COR-L47 (cell line): ENCODE results near the gene DCTN2.
"Not testable (repeated sequence)": the region's sequence is repeated elsewhere in the genome, so short reads cannot be mapped to it uniquely, and the experiment has no call there.

ENCODE experiments used
- DNase-seq: peaks from one replicate; lab custom pipeline; 2025; lab: John Stamatoyannopoulos, UW

Gene DCTN2

GRCh38 chr12:57546438-57547287 is at the start of gene DCTN2:
TSS of gene DCTN2 (minus strand) at chr12:57547192. CDS start at chr12:57547063, 129 bp downstream.
- peak; percentile 94 for DNase-seq

GRCh38 chr12:57593187-57593586 is 46.2 kb upstream of the DCTN2 start:
- DNase-seq, result no peak

- DNase-seq, result no peak
Observed at GRCh38 chr12:57592551-57593165, 45.7 kb upstream of the DCTN2 start.

- DNase-seq, result no peak
Observed at GRCh38 chr12:57591782-57592325, 44.9 kb upstream of the DCTN2 start.

GRCh38 chr12:57590864-57591781 is 44.1 kb upstream of the DCTN2 start, which contains the start of gene PIP4K2C:
TSS of gene PIP4K2C (plus strand) at chr12:57591192. CDS start at chr12:57591290, 98 bp downstream.
- peak; percentile 78 for DNase-seq

- DNase-seq, result no peak
Observed at GRCh38 chr12:57590479-57590863, 43.5 kb upstream of the DCTN2 start.

GRCh38 chr12:57588951-57589610 is 42.1 kb upstream of the DCTN2 start:
- DNase-seq, result not testable (repeated sequence)

GRCh38 chr12:57586832-57587429 is 39.9 kb upstream of the DCTN2 start:
- DNase-seq, result no peak

- no peak for DNase-seq
Observed at GRCh38 chr12:57586128-57586527, 39.1 kb upstream of the DCTN2 start.

- no peak for DNase-seq
Observed at GRCh38 chr12:57585156-57585555, 38.2 kb upstream of the DCTN2 start.

GRCh38 chr12:57584690-57585089 is 37.7 kb upstream of the DCTN2 start:
- DNase-seq, result no peak

- DNase-seq, result no peak
Observed at GRCh38 chr12:57584050-57584449, 37.1 kb upstream of the DCTN2 start.

- peak; percentile 92 for DNase-seq
Observed at GRCh38 chr12:57583008-57583831, 36.2 kb upstream of the DCTN2 start.

GRCh38 chr12:57582440-57582839 is 35.4 kb upstream of the DCTN2 start:
- DNase-seq, result no peak

GRCh38 chr12:57581802-57582201 is 34.8 kb upstream of the DCTN2 start:
- no peak for DNase-seq

- DNase-seq, result no peak
Observed at GRCh38 chr12:57580466-57580795, 33.4 kb upstream of the DCTN2 start.

GRCh38 chr12:57579677-57580465 is 32.9 kb upstream of the DCTN2 start:
- DNase-seq, result no peak

GRCh38 chr12:57579011-57579410 is 32.0 kb upstream of the DCTN2 start:
- DNase-seq, result no peak

GRCh38 chr12:57577981-57578758 is 31.2 kb upstream of the DCTN2 start:
- no peak for DNase-seq
